NOMO-1 treated with dmso at 0.1 percent for 144 hours (cell line): Measurements from ENCODE around the gene CCDC181.
"Not testable (repeated sequence)": the region's sequence is repeated elsewhere in the genome, so short reads cannot be mapped to it uniquely, and the experiment has no call there.

Source experiments
- DNase-seq: peaks from one replicate; lab custom pipeline; 2025; ENCODE audit not compliant: unreplicated experiment; lab: John Stamatoyannopoulos, UW

Gene CCDC181

GRCh38 chr1:169427081-169427641 lies at the start of gene CCDC181:
TSS of gene CCDC181 (minus strand) at chr1:169427474. CDS start at chr1:169424927, 2,547 bp downstream.
- DNase-seq = no peak

DNA sequence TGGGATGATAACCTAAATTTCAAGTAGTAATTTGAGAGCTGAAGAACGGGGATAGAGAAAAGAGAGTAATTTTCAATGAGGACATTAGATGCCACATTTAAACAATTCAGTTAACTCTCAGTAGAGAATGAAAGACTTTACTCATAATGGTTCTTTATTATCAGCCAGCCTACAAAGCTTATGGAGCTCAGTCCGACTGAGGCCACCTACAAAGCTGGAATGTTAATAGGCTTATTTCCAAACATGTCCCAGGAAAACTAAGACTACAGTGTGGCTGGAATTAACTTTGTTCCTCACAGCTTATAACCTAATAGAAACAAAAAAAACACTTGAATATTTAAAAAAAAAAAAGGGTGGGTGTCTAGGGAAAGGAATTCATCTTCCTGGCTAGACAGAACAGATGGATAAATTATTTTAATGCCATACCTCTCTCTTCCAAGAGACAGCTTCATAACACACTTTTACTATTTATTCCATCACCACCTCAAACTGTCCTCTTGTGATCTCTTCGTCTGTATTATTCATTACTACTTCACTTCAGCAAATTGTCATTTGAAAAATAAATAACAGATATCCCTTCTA lies 48.6 kb upstream of the CCDC181 start:
- no peak for DNase-seq

DNA sequence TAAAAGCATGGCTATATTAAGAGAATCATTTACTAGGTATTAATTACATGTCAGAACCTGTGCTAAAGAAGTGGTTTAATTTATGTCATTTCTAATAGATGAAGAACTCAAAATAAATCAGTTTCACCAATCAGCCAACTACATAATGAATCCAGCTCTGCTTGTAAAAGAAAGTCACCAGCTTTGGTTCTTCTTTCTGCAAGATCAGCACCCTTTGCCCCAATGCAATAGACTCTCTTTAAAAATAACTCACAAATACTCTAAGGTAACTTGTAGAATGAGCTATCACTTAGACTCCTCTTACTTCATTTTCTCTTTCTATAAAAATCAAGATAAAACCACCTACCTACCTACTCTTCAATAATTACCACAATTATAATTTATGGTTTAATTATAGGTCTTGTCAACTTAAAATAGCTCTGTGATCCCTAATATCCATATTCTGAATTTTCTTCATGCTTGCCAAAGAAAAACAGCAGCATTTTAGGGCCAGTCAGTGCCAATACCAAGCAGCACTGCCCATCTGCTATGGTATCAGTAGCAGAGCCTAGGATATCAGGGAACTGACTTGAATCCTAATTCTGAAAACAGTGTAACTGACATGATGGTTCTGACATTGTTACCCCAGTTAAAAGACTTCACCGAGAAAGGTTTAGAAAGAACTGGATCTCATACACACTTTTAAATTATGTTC lies 47.2 kb upstream of the CCDC181 start:
- no peak for DNase-seq

DNA sequence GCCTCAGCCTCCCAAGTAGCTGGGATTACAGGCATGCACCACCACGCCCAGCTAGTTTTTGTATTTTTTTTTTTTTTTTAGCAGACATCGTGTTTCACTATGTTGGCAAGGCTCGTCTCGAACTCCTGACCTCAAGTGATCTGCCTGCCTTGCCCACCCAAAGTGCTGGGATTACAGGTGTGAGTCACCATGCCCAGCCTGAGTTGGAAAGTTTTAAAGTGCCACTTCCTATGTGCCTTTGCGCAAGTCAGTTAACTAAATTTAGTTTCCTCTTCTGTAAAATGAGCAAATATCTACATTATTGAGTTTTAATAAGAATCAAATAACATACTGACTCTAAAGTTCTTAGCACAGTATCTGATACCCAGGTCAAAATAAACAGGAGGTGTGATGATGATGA lies 46.1 kb upstream of the CCDC181 start:
- DNase-seq = no peak

DNA sequence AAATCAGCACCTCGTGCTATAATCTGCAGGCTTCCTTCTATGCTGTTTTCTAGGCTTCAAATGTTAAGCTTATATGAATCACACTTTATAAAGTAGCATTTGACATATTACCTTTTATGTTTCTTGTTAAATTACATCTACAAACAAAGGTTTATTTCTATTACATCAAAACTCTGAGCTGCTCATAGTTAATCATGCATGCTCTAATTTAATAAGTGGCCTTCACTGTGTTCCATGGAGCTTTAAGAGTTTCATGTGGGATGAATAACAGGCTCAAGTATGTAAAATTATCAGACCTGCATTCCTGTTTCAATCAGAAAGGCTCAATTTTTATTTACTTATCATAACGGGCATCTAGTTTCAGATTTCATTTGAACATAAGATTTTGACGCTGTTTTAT lies 45.5 kb upstream of the CCDC181 start:
- DNase-seq = no peak

DNA sequence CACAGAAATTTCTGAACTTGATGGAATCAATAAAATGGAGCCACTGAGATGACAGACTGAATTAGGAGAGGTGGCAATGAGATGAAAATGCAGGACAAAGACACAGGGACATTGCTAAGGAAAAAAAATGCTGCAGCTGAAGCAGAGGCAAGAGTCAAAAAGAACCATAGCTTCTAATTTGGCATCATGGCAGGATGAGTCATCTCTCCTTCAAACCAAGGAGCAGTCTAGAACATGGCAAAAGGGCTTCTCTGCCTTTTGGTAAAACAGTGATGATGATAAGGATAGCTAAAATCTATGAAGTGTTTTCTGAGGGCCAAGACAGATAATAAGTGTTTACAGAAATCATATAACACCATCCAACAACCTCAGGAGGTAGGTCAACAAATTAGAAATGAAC lies 41.7 kb upstream of the CCDC181 start:
- no peak for DNase-seq

- no peak for DNase-seq
These were observed 39.3 kb upstream of the CCDC181 start for GRCh38 chr1:169466259-169467230.

- no peak for DNase-seq
These were observed 38.0 kb upstream of the CCDC181 start for GRCh38 chr1:169465281-169465680.

DNA sequence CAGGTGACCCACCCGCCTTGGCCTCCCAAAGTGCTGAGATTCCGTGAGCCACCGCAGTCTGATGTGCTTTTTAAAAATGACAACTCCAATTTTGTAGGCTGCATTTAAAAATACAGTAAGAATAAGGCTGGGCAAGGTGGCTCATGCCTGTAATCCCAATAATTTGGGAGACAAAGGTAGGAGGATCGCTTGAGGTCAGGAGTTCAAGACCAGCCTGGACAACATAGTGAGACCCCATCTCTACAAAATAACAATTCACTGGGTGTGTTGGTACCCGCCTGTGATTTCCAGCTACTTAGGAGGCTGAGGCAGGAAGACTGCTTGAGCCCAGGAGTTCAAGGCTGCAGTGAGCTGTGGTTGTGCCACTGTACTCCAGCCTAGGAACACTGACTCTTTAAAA lies 35.1 kb upstream of the CCDC181 start:
- DNase-seq = no peak

GRCh38 chr1:169461390-169462000 lies 34.2 kb upstream of the CCDC181 start:
- DNase-seq = no peak

GRCh38 chr1:169460191-169460833 lies 33.0 kb upstream of the CCDC181 start:
- DNase-seq = no peak

DNA sequence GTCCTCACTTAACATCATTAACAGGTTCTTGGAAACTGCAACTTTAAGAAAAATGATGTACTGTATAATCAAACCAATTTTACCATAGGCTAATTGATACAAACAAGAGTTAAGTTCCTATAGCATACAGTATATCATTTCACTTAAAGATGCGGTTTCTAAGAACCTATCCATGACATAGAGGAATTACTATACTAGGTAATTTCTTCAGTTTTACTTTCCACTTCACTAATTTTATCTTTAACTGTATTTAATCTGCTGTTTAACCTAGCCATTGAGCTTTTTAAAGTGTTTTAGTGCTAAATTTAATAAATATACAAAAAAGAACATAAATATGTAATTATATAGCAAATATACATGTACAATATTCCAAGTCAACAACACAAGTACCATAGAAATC lies 30.2 kb upstream of the CCDC181 start:
- DNase-seq = no peak

GRCh38 chr1:169456029-169456428 lies 28.8 kb upstream of the CCDC181 start:
- no peak for DNase-seq

- DNase-seq = no peak
These were observed 25.6 kb upstream of the CCDC181 start for GRCh38 chr1:169452921-169453320.

DNA sequence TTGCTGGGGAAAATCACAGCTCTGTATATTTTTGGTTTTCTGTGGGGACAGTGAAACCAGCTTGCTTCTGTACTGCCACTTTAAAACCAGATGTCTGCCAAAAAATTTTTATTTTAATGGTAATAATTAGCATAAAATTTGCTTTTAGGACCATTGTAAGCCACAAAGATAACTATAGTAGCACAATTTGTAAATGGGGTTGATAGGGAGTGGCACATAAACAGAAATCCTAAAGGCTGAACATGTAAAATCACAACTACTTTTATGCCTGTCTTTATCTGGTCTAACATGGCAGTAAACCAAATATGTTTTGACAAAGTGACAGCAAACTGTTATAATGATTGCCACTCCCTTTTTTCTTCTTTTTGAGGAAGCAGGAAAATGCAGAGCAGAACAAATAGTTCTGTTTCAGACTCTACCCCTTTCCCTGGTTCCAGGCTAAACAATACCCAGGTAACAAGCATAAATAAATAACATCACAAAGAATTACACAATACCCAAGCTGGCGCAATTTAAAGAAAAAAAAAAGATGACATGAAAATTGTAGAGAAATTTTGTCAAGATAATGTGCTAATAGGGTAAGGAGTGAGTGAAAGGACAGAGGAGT lies 24.0 kb upstream of the CCDC181 start:
- DNase-seq = no peak

DNA sequence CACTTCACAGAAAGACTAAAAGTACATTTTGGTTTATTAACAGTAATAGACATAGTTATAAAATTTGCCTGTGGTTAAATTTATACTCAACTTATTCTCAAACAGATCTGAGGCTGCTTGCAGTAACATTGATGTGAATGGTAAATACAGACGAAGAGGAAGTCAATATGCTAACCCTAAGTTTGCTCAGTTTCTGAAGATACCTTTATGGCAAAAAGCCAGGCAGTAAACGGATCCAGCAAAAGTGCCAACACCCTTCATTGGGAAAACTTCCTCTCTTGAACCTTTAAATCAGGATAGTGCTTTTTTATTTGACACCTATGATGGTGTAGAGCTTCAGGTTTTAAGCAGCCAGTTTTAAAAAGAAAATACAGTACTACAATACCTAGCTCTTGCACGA lies 16.6 kb upstream of the CCDC181 start:
- no peak for DNase-seq

- no peak for DNase-seq
These were observed 1.0 kb downstream of the CCDC181 start for GRCh38 chr1:169426174-169426705.

GRCh38 chr1:169421309-169421708 lies 6.0 kb downstream of the CCDC181 start:
- DNase-seq = no peak

DNA sequence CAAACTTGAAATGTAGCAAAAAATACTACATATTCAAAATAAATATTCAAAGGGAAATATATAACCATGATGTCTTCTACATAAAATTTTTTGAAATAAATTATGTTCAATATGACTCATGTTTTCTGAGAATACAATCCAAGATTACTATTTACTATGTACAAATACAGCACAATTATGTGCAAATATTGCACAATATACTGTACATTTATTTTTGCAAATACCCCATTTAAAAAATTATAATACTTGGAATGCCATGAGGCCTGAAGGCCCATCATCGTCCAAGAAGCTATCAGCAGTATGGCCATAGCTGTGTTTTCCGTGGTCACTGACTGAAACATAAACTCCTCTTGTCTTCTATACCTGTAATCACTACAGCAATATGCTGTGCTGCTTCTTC lies 12.3 kb downstream of the CCDC181 start:
- no peak for DNase-seq

DNA sequence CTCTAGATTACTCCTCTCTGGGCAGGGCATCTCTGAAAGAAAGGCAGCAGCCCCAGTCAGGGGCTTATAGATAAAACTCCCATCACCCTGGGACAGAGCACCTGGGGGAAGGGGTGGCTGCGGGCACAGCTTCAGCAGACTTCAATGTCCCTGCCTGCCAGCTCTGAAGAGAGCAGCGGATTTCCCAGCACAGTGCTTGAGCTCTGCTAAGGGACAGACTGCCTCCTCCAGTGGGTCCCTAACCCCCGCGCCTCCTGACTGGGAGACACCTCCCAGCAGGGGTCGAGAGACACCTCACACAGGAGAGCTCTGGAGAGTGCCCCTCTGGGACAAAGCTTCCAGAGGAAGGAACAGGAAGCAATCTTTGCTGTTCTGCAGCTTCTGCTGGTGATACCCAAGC lies 18.9 kb downstream of the CCDC181 start:
- not testable (repeated sequence) for DNase-seq
